Neural cell (in vitro differentiated cells): ENCODE data around the gene TLE2. TPM values are rescaled to one million over a fixed set of nuclear protein-coding genes. Genes with fewer than 3 reads are reported as not detected.
"Not testable (repeated sequence)": the region's sequence is repeated elsewhere in the genome, so short reads cannot be mapped to it uniquely, and the experiment has no call there.

Experiments
- H2AFZ ChIP-seq: fragments of 200-600, 300-800 bp; sonication (generic), shearing (Covaris generic); 2 replicates; pipeline ENCODE4 v1.6.0; 2014; ENCODE audit warnings: low read depth, mild to moderate bottlenecking, antibody characterized with exemption, low read length, moderate library complexity
- H3F3A ChIP-seq: fragments of 200-600 bp; shearing (Covaris generic); 2 replicates; pipeline ENCODE4 v1.6.1; 2016; ENCODE audit warnings: mild to moderate bottlenecking, moderate library complexity, mixed read lengths, antibody characterized with exemption, low read length; ENCODE audit not compliant: insufficient read depth, poor library complexity, severe bottlenecking
- H3K27ac ChIP-seq: fragments of 200-600, 300-800 bp; sonication (generic), shearing (Covaris generic); 2 replicates; pipeline ENCODE4 v1.5.1; 2014; ENCODE audit warnings: mild to moderate bottlenecking, low read length, moderate library complexity
- H3K27me3 ChIP-seq: fragments of 300-800, 200-600 bp; sonication (generic), shearing (Covaris generic); 2 replicates; pipeline ENCODE4 v1.6.0; 2014; ENCODE audit warnings: mild to moderate bottlenecking, low read depth, low read length, moderate library complexity; ENCODE audit not compliant: insufficient read depth
- H3K36me3 ChIP-seq: fragments of 300-800, 200-600 bp; sonication (generic), shearing (Covaris generic); 2 replicates; pipeline ENCODE4 v1.5.1; 2014; ENCODE audit warnings: mild to moderate bottlenecking, antibody characterized with exemption, low read length, moderate library complexity; ENCODE audit not compliant: insufficient read depth
- H3K4me2 ChIP-seq: fragments of 300-800, 200-600 bp; sonication (generic), shearing (Covaris generic); 2 replicates; pipeline ENCODE4 v1.6.0; 2014; ENCODE audit warnings: mild to moderate bottlenecking, low read length
- H3K4me3 ChIP-seq: fragments of 300-800, 200-600 bp; sonication (generic), shearing (Covaris generic); 2 replicates; pipeline ENCODE4 v1.5.1; 2014; ENCODE audit warnings: mild to moderate bottlenecking, low read length, moderate library complexity
- H3K79me2 ChIP-seq: fragments of 200-600 bp; shearing (Covaris generic); replicated peaks from 2 replicates; pipeline ENCODE4 v1.6.0; 2014; ENCODE audit warnings: mild to moderate bottlenecking, low read length, moderate library complexity; ENCODE audit not compliant: insufficient read depth
- H3K9ac ChIP-seq: fragments of 300-800, 200-600 bp; sonication (generic), shearing (Covaris generic); 2 replicates; pipeline ENCODE4 v1.6.1; 2016; ENCODE audit warnings: mild to moderate bottlenecking, low read length, mixed read lengths
- H3K9me2 ChIP-seq: fragments of 200-600 bp; shearing (Covaris generic); 2 replicates; pipeline ENCODE4 v1.6.1; 2016; ENCODE audit warnings: mild to moderate bottlenecking, low read length, mixed read lengths; ENCODE audit not compliant: insufficient read depth
- H3K9me3 ChIP-seq: fragments of 200-600, 300-800 bp; sonication (generic), shearing (Covaris generic); 2 replicates; pipeline ENCODE4 v1.6.1; 2016; ENCODE audit warnings: mild to moderate bottlenecking, mixed run types, low read length, moderate library complexity, mixed read lengths
- H4K20me1 ChIP-seq: fragments of 200-600 bp; shearing (Covaris generic); 2 replicates; pipeline ENCODE4 v1.6.1; 2016; ENCODE audit warnings: mild to moderate bottlenecking, mixed run types; ENCODE audit not compliant: insufficient read depth
- EP300 ChIP-seq: fragments of 450-650 bp; conservative IDR thresholded peaks from 2 replicates; pipeline ENCODE4 v1.6.1; 2014; ENCODE audit warnings: antibody characterized with exemption, mild to moderate bottlenecking, moderate library complexity; ENCODE audit not compliant: poor library complexity, severe bottlenecking
- EZH2 ChIP-seq: fragments of 200-600, 300-800 bp; shearing (Covaris generic), sonication (generic); IDR thresholded peaks from 2 replicates; pipeline ENCODE4 v1.6.1; 2014; ENCODE audit warnings: antibody characterized with exemption, low read length, borderline replicate concordance, mild to moderate bottlenecking; ENCODE audit not compliant: insufficient read depth, poor library complexity, severe bottlenecking
- MXI1 ChIP-seq: fragments of 450-650 bp; conservative IDR thresholded peaks from 2 replicates; pipeline ENCODE4 v1.6.1; 2014; ENCODE audit warnings: antibody characterized with exemption, mild to moderate bottlenecking; ENCODE audit not compliant: poor library complexity, severe bottlenecking
- POLR2AphosphoS5 ChIP-seq: IDR thresholded peaks from 2 replicates; pipeline ENCODE4 v1.6.1; 2012
- RAD21 ChIP-seq: fragments of 450-650 bp; conservative IDR thresholded peaks from 2 replicates; pipeline ENCODE4 v1.6.1; 2014; ENCODE audit warnings: antibody characterized with exemption, mild to moderate bottlenecking, moderate library complexity
- SMC3 ChIP-seq: fragments of 450-650 bp; conservative IDR thresholded peaks from 2 replicates; pipeline ENCODE4 v1.6.1; 2014; ENCODE audit warnings: antibody characterized with exemption, mild to moderate bottlenecking, moderate library complexity; ENCODE audit not compliant: poor library complexity
- TAF1 ChIP-seq: IDR thresholded peaks from 2 replicates; pipeline ENCODE4 v1.6.1; 2012; ENCODE audit warnings: low read depth
- polyA plus RNA-seq: library from polyadenylated mRNA; depleted of rRNA; stranded (reverse); fragments of >200 nt; gene quantifications from 2 replicates; pipeline ENCODE4 v1.2.3, GENCODE V29; 2014
- TF ChIP-seq, protein P1 (sequence below): IDR thresholded peaks from 2 replicates; pipeline ENCODE4 v1.6.1; 2012; ENCODE audit warnings: borderline replicate concordance
- TF ChIP-seq, protein P2 (sequence below): fragments of 450-650 bp; IDR thresholded peaks from 2 replicates; pipeline ENCODE4 v1.5.1; 2014; ENCODE audit warnings: antibody characterized with exemption, mild to moderate bottlenecking, moderate library complexity; ENCODE audit not compliant: poor library complexity, severe bottlenecking

Gene TLE2
- polyA plus RNA-seq, 1 donor from 2014 or later: 7.0 TPM

DNA sequence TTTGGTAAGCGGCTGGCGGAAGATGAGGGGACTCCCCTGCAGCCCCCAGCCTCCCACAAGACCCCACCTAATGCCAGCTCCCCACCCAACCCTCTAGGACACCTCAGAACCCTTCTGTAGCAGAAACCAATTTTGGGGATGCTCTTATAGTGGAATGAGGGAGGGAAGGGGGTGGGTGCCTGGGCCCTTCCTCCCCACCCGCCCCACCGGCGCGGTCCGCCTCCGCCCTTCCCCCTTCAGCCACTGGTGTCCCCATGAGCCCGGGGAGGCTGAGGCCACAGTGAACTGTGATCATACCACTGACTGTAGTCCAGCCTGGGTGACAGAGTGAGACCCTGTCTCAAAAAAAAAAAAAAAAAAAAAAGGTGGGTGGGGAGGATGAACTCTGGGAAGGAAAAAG, 35.5 kb downstream of the TLE2 start:
- H3K4me2 ChIP-seq: no peak overlapping the region
- H2AFZ ChIP-seq: no peak overlapping the region
- peaks cover 14% of the 10 kb centered on the region for H3K27me3 ChIP-seq
- no peak overlapping the region for H3K9ac ChIP-seq
- TF ChIP-seq POLR2AphosphoS5: no peak
- no peak for TF ChIP-seq MXI1
- TF ChIP-seq SMC3: no peak
- H3K4me3 ChIP-seq: no peak overlapping the region
- H3K9me3 ChIP-seq: no peaks in the 10 kb centered on the region
- H3K9me2 ChIP-seq: no peaks in the 10 kb centered on the region
- no peaks in the 10 kb centered on the region for H3K36me3 ChIP-seq
- H3F3A ChIP-seq: no peaks in the 10 kb centered on the region
- no peaks in the 10 kb centered on the region for H4K20me1 ChIP-seq
- H3K27ac ChIP-seq: no peak overlapping the region
- H3K79me2 ChIP-seq: no peaks in the 10 kb centered on the region

DNA sequence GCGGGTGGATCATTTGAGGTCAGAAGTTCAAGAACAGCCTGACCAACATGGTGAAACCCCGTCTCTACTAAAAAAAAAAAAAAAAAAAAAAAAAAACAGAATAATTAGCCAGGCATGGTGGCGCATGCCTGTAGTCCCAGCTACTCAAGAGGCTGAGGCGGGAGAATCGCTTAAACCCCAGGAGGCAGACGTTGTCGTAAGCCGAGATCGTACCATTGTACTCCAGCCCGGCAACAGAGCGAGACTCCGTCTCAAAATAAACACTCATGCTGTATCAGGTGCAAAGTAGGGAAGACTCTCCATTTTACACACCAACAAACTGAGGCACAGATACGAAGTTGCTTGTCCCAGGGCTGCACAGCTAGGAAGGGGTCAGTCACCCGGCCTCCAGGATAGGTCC, 36.1 kb downstream of the TLE2 start:
- H3K4me3 ChIP-seq: no peak overlapping the region
- H3K79me2 ChIP-seq: no peaks in the 10 kb centered on the region
- H2AFZ ChIP-seq: no peak overlapping the region
- no peak for TF ChIP-seq POLR2AphosphoS5
- TF ChIP-seq EZH2: no peak
- TF ChIP-seq, protein P1, sequence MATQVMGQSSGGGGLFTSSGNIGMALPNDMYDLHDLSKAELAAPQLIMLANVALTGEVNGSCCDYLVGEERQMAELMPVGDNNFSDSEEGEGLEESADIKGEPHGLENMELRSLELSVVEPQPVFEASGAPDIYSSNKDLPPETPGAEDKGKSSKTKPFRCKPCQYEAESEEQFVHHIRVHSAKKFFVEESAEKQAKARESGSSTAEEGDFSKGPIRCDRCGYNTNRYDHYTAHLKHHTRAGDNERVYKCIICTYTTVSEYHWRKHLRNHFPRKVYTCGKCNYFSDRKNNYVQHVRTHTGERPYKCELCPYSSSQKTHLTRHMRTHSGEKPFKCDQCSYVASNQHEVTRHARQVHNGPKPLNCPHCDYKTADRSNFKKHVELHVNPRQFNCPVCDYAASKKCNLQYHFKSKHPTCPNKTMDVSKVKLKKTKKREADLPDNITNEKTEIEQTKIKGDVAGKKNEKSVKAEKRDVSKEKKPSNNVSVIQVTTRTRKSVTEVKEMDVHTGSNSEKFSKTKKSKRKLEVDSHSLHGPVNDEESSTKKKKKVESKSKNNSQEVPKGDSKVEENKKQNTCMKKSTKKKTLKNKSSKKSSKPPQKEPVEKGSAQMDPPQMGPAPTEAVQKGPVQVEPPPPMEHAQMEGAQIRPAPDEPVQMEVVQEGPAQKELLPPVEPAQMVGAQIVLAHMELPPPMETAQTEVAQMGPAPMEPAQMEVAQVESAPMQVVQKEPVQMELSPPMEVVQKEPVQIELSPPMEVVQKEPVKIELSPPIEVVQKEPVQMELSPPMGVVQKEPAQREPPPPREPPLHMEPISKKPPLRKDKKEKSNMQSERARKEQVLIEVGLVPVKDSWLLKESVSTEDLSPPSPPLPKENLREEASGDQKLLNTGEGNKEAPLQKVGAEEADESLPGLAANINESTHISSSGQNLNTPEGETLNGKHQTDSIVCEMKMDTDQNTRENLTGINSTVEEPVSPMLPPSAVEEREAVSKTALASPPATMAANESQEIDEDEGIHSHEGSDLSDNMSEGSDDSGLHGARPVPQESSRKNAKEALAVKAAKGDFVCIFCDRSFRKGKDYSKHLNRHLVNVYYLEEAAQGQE: no peak
- TF ChIP-seq MXI1: no peak
- no peak for TF ChIP-seq RAD21
- TF ChIP-seq SMC3: no peak
- TF ChIP-seq, protein P2, sequence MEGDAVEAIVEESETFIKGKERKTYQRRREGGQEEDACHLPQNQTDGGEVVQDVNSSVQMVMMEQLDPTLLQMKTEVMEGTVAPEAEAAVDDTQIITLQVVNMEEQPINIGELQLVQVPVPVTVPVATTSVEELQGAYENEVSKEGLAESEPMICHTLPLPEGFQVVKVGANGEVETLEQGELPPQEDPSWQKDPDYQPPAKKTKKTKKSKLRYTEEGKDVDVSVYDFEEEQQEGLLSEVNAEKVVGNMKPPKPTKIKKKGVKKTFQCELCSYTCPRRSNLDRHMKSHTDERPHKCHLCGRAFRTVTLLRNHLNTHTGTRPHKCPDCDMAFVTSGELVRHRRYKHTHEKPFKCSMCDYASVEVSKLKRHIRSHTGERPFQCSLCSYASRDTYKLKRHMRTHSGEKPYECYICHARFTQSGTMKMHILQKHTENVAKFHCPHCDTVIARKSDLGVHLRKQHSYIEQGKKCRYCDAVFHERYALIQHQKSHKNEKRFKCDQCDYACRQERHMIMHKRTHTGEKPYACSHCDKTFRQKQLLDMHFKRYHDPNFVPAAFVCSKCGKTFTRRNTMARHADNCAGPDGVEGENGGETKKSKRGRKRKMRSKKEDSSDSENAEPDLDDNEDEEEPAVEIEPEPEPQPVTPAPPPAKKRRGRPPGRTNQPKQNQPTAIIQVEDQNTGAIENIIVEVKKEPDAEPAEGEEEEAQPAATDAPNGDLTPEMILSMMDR: no peak
- TF ChIP-seq EP300: no peak
- no peak for TF ChIP-seq TAF1
- no peaks in the 10 kb centered on the region for H3F3A ChIP-seq
- no peaks in the 10 kb centered on the region for H4K20me1 ChIP-seq
- no peak overlapping the region for H3K4me2 ChIP-seq
- H3K9me3 ChIP-seq: no peaks in the 10 kb centered on the region
- no peaks in the 10 kb centered on the region for H3K9me2 ChIP-seq
- no peaks in the 10 kb centered on the region for H3K36me3 ChIP-seq
- no peak overlapping the region for H3K27ac ChIP-seq
- no peak overlapping the region for H3K9ac ChIP-seq
- H3K27me3 ChIP-seq: peaks cover 15% of the 10 kb centered on the region

DNA sequence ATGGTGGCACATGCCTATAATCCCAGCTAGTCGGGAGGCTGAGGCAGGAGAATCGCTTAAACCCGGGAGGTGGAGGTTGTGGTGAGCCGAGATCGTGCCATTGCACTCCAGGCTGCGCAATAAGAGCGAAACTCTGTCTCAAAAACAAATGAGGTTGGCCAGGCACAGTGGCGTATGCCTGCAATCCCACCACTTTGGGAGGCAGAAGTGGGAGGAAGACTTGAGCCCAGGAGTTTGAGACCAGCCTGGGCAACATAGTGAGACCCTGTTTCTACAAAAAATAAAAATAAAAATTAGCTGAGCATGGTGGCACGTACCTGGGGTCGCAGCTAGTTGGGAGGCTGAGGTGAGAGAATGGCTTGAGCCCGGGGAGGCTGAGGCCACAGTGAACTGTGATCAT, 36.7 kb downstream of the TLE2 start:
- not testable (repeated sequence) for H4K20me1 ChIP-seq, H3K9me3 ChIP-seq, H3K27ac ChIP-seq, H3K4me3 ChIP-seq, H3K9ac ChIP-seq, H2AFZ ChIP-seq, H3K79me2 ChIP-seq, H3F3A ChIP-seq, H3K4me2 ChIP-seq, H3K9me2 ChIP-seq, H3K36me3 ChIP-seq
- H3K27me3 ChIP-seq: peaks cover 18% of the 10 kb centered on the region
